GM21786 (cell line): ENCODE measurements around the gene CD8A.
"Not testable (repeated sequence)": the region's sequence is repeated elsewhere in the genome, so short reads cannot be mapped to it uniquely, and the experiment has no call there.

Experiments
- ATAC-seq: cut with Tn5 transposase; IDR thresholded peaks from one replicate; pipeline ENCODE4 v1.9.1; 2021; ENCODE audit not compliant: unreplicated experiment

The CD8A gene

DNA sequence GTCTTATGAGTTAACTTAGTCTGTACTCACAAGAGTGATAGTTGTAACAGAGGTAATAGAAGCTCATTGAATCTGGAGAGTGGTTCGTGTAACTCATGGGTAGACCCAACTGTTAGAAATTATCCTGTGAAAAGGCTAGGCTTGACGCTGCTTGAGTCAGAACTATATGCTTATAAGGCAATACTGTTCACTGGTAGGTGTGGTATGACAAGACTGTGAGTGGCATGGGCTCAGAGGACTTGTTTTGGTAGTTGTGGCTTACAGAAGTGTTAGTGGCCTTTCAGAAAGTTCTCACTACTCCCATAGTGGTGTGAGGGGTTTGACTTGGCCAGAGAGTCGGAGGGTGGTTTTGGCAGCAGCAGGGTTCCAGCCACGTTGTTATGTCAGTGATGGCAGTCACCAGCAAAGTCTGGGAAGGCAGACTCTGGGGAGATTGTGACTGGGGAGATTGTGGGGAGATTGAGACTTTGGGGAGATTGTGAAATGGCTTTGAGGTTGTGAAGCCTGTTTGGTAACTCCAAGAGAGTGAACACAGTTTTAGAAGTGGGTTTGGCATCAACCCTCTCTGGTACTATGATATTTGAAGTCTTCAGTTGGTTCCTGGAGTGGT is 48.7 kb downstream of the CD8A start:
- not testable (repeated sequence) for ATAC-seq

DNA sequence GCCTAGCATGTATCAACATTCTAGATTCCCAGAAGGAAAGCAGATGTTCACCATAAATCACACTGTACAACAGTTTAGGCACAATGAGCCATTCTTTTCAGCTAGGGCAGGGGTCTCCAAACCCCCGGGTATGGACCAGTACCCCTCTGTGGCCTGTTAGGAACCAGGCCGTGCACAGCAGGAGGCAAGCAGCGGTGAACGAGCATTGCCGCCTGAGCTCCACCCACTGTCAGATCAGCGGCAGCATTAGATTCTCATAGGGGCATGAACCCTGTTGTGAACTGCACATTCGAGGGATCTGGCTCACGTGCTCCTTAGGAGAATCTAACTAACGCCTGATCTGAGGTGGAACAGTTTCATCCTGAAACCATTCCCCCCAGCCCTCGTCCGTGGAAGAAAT is 50.8 kb downstream of the CD8A start:
- ATAC-seq = not testable (repeated sequence)

DNA sequence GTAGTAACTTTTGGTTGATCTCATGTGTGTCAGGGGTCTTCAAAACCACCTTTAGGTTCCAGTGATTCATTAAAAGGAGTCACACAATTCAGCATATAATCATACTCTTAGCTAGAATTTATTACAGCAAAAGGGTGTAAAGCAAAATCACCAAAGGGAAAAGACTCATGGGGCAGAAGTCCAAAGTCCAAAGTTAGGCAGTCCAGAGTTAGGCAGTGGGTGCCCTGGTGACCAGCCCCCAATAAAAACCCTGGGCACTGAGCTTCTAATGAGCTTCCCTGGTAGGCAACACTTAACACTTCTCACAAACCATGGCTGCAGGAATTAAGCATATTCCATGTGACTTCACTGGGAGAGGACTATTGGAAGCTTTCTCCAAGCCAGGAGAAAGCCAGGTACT is 51.2 kb downstream of the CD8A start:
- not testable (repeated sequence) for ATAC-seq

DNA sequence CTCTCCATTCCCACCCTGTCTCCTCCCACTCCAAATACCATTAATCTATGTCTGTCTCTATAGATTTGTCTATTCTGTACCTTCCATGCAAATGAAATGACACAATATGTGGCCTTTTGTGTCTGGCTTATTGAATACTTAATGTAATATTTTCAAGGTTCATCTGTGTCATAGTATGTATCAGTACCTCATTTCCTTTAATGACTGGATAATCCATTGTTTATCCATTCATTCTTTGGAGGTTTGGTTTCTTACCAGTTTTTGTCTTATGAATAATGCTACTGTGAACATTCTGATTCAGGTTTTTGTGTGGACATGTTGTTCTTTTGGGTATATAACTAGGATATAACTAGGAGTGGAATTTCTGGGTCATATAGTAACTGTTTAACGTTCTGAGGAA is 55.8 kb downstream of the CD8A start:
- not testable (repeated sequence) for ATAC-seq
